Transverse colon (tissue), 4 donors: ENCODE data around the gene NRCAM. TPM values are rescaled to one million over a fixed set of nuclear protein-coding genes. Genes with fewer than 3 reads are reported as not detected.

Experiments used
- DNase-seq: peaks from one replicate; pipeline ENCODE4 v3.0.0-alpha.2; 2019
- H3K27ac ChIP-seq, 4 donors: fragments of 200-600 bp; sonication (generic); 2 replicates each; pipeline ENCODE4 v1.5.1; 2016 to 2018; ENCODE audit warnings: inconsistent platforms in 4 of 4
- H3K27me3 ChIP-seq: fragments of 200-600 bp; sonication (generic); 2 replicates; pipeline ENCODE4 v1.5.1; 2017; ENCODE audit warnings: inconsistent platforms
- H3K36me3 ChIP-seq, 4 donors: fragments of 200-600 bp; sonication (generic); 2 replicates each; pipeline ENCODE4 v1.5.1; 2017 to 2019; ENCODE audit warnings: inconsistent platforms in 4 of 4
- H3K4me1 ChIP-seq, 4 donors: fragments of 200-600 bp; sonication (generic); 2 replicates each; pipeline ENCODE4 v1.5.1; 2017 to 2020; ENCODE audit warnings: inconsistent platforms in 4 of 4
- H3K4me3 ChIP-seq, 4 donors: fragments of 200-600 bp; sonication (generic); 1 replicate in 1 of 4; 2 replicates in 3 of 4; pipeline versions ENCODE4 v1.5.1 to v1.6.1; 2017 to 2019; ENCODE audit warnings: inconsistent platforms in 4 of 4
- H3K9me3 ChIP-seq, 2 donors: fragments of 200-600 bp; sonication (generic); 2 replicates each; pipeline ENCODE4 v1.5.1; 2017 to 2019; ENCODE audit warnings: inconsistent platforms in 2 of 2
- EP300 ChIP-seq: sonication (generic); formaldehyde crosslinking; IDR thresholded peaks from one replicate; pipeline ENCODE4 v1.6.1; 2017; ENCODE audit warnings: antibody characterized with exemption, low read depth
- POLR2A ChIP-seq: fragments of 450-650 bp; IDR thresholded peaks from one replicate; pipeline ENCODE4 v1.6.1; 2016; ENCODE audit warnings: antibody characterized with exemption, mild to moderate bottlenecking, moderate library complexity
- POLR2AphosphoS5 ChIP-seq, 3 donors: sonication (generic); formaldehyde crosslinking; IDR thresholded peaks; one replicate each; pipeline ENCODE4 v1.6.1; 2016; ENCODE audit warnings: antibody characterized with exemption in 3 of 3
- WGBS, 2 donors: methylation state at CpG; one replicate each; pipeline ENCODE4 v1.1.5; 2018; ENCODE audit warnings: low coverage in 1 of 2; 5-methylcytosine and 5-hydroxymethylcytosine counted together
- in situ Hi-C, 4 donors: fragments of 200-750 bp; cut with MboI; loops; one replicate each; pipeline versions ENCODE4 v1.15.0 to v1.15.1; 2017; ENCODE audit warnings: low sequenced_read_pairs in 3 of 4, low pct_ligation_motif_present in 1 of 4, low pct_unique_long_range_greater_than_20kb in 1 of 4
- intact Hi-C: fragments of 100-400 bp; cut with DNase I; formaldehyde crosslinking; loops from one replicate; pipeline ENCODE4 v1.15.1; 2023; ENCODE audit warnings: low total_unique reads
- total RNA-seq, 4 donors: library from RNA; depleted of rRNA; stranded (reverse); fragments of >200 nt; gene quantifications; one replicate each; pipeline ENCODE4 v1.1.0, GENCODE V29; 2016
- TF ChIP-seq, protein P1 (sequence below), 5 experiments: fragments of 200-600 bp in 3 of 5; fragments of 450-650 bp in 2 of 5; sonication (generic) in 3 of 5; IDR thresholded peaks; 1 replicate in 2 of 5; 2 replicates in 3 of 5; pipeline ENCODE4 v1.5.1; 2016 to 2017; ENCODE audit warnings: antibody characterized with exemption in 5 of 5, inconsistent platforms in 3 of 5, mild to moderate bottlenecking in 2 of 5, moderate library complexity in 1 of 5

NRCAM gene
- total RNA-seq, 4 donors from 2014 or later = 0.60 to 2.5 (median 1.8) TPM

DNA sequence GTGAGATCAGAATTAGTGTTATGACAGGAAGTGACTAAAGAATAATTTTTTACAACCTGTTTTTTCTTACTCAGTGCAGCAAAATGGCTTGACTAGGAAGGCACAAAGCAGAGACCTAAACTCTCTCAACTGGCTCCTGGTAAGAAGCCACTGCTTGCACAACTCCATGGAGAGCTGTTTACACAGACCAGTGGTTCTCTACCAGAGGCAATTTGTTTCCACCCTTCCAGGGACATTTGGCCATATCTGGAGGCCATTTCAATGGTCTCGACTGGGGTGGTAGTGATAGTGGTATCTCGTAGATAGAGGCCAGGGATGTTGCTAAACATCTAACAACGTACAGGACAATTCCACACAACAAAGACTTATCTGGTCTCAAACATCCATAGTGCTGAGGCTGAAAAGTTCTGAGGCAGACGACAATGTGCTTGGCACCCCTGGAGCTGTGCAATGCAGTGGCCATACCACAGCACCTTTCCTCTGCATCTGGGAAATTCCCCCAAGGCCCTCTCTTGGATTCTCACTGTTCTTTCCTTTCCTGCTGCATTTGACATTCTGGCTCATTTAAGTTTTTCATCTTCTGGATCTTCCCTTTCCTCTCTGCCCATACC is 220.7 kb downstream of the NRCAM start:
- H3K27me3 ChIP-seq = no peaks in the 10 kb centered on the region
- H3K27ac ChIP-seq = no peak overlapping the region
- no peaks in the 10 kb centered on the region for H3K9me3 ChIP-seq
- intact Hi-C loops (no loop called here), in situ Hi-C loops (no loop called here)
- H3K4me3 ChIP-seq = no peak overlapping the region
- DNase-seq = no peak
- H3K4me1 ChIP-seq = no peaks in the 10 kb centered on the region
- TF ChIP-seq POLR2AphosphoS5 (IDR thresholded peaks at IDR 0.05) (no peak), POLR2A (no peak), EP300 (no peak)
- TF ChIP-seq, protein P1, sequence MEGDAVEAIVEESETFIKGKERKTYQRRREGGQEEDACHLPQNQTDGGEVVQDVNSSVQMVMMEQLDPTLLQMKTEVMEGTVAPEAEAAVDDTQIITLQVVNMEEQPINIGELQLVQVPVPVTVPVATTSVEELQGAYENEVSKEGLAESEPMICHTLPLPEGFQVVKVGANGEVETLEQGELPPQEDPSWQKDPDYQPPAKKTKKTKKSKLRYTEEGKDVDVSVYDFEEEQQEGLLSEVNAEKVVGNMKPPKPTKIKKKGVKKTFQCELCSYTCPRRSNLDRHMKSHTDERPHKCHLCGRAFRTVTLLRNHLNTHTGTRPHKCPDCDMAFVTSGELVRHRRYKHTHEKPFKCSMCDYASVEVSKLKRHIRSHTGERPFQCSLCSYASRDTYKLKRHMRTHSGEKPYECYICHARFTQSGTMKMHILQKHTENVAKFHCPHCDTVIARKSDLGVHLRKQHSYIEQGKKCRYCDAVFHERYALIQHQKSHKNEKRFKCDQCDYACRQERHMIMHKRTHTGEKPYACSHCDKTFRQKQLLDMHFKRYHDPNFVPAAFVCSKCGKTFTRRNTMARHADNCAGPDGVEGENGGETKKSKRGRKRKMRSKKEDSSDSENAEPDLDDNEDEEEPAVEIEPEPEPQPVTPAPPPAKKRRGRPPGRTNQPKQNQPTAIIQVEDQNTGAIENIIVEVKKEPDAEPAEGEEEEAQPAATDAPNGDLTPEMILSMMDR (IDR thresholded peaks at IDR 0.05) = no peak
- no peaks in the 10 kb centered on the region for H3K36me3 ChIP-seq
- WGBS, 2 donors = 86 to 88% methylated on average over 3 to 4 of the region's 4 CpGs

DNA sequence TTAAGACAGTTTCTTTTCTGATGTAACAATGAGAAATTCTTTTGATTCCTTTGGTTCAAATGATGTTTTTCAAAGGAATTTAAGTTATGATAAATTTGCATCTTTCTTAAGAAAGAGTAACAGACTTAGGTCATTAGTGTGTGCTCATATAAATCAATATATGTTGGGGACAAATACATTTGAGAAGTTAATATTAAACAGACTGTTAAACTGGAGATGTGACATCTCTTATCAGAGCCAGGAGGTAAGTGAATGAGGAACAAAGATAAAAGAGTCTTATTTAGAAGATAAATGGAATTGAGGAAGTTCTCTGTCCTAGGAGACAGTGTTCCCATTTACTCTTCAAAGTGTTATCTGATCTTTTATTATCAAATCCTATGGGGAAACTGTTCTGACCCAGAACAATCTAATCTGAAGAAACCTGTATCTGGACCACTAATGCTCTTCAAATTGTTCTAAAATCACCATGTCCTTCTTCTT is 221.2 kb downstream of the NRCAM start:
- in situ Hi-C loops = no loop called here
- no peak for DNase-seq
- no peak overlapping the region for H3K4me3 ChIP-seq
- H3K36me3 ChIP-seq = no peaks in the 10 kb centered on the region
- no peak overlapping the region for H3K27ac ChIP-seq
- TF ChIP-seq EP300 = no peak
- TF ChIP-seq POLR2A = no peak
- TF ChIP-seq POLR2AphosphoS5 (IDR thresholded peaks at IDR 0.05) = no peak
- TF ChIP-seq, protein P1 (IDR thresholded peaks at IDR 0.05) = no peak
- no peaks in the 10 kb centered on the region for H3K4me1 ChIP-seq
- H3K27me3 ChIP-seq = no peaks in the 10 kb centered on the region
- H3K9me3 ChIP-seq = no peaks in the 10 kb centered on the region
- intact Hi-C loops = no loop called here

DNA sequence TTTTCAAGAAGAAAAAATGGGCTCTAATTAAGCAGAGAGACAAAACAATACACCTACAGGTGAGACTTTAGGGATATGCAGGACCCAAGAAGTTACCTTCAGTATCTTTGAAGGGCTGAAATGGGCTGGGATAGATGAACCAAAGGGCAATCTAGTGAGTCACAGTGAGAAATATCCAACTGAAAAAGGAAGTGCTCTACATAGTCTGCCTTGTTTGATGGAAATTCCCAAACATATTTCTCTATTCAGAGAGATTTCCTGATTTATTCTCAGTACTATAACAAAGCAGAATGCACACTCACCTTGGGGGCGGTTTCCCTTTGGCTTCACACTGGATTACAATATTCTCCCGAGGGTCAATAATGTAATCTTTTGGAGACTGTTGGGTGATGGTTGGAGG is 222.0 kb downstream of the NRCAM start:
- Histone ChIP-seq H3K27ac (no peak overlapping the region), H3K36me3 (no peaks in the 10 kb centered on the region), H3K9me3 (no peaks in the 10 kb centered on the region), H3K27me3 (no peaks in the 10 kb centered on the region), H3K4me3 (no peak overlapping the region), H3K4me1 (no peaks in the 10 kb centered on the region)
- WGBS, 2 donors = 73 to 76% methylated on average over 2 of the region's 2 CpGs
- no peak for DNase-seq
- intact Hi-C loops (no loop called here), in situ Hi-C loops (no loop called here)
- TF ChIP-seq EP300 = no peak
- TF ChIP-seq, protein P1 (IDR thresholded peaks at IDR 0.05) = no peak
- no peak for TF ChIP-seq POLR2AphosphoS5 (IDR thresholded peaks at IDR 0.05)
- no peak for TF ChIP-seq POLR2A

DNA sequence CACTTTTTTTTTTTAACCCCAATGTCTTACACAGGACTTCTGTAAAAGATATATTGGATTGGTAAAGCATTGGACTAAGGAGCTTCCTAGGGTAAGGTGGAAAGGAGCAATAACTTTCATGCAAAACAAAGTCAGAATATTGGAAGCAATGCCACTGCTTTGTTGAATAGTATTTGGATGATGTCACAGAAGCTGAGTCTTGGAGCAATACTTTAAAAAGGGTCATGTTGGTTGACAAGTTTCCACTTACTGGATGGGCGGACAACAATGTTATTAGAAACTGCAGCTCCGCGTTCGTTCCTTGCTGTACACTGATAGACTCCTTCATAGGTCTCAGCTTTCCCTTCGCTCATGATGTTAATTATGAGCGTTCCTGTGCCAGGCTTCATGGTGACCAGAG is 224.2 kb downstream of the NRCAM start:
- H3K27me3 ChIP-seq = no peaks in the 10 kb centered on the region
- no peak overlapping the region for H3K4me3 ChIP-seq
- 82 to 93% methylated on average over 6 of the region's 6 CpGs for WGBS, 2 donors
- H3K9me3 ChIP-seq = no peaks in the 10 kb centered on the region
- intact Hi-C loops (no loop called here), in situ Hi-C loops (no loop called here)
- H3K36me3 ChIP-seq = no peaks in the 10 kb centered on the region
- H3K4me1 ChIP-seq = no peaks in the 10 kb centered on the region
- TF ChIP-seq, protein P1 (IDR thresholded peaks at IDR 0.05) = no peak
- no peak for TF ChIP-seq POLR2AphosphoS5 (IDR thresholded peaks at IDR 0.05)
- no peak for TF ChIP-seq EP300
- no peak for TF ChIP-seq POLR2A
- no peak for DNase-seq
- no peak overlapping the region for H3K27ac ChIP-seq
